Measurements from ENCODE around the gene WNT3. TPM values are rescaled to one million over a fixed set of nuclear protein-coding genes. Genes with fewer than 3 reads are reported as not detected.
"Not testable (repeated sequence)": the region's sequence is repeated elsewhere in the genome, so short reads cannot be mapped to it uniquely, and the experiment has no call there.

WNT3 gene
- total RNA-seq: under 1 TPM in 1 of 2 experiments, not detected in 1; 0.10 TPM

GRCh38 chr17:46818316-46818928 lies at the start of gene WNT3:
Gene WNT3 (minus strand): TSS chr17:46818692. CDS start chr17:46818597, 95 bp downstream.
- POLR2A ChIA-PET: no interaction called here

GRCh38 chr17:46866747-46867146 lies 48.3 kb upstream of the WNT3 start:
- ChIA-PET POLR2A (no interaction called here), CTCF (interaction anchor here (1.2 kb wide), 1 partner anchor 31 kb away, joined by 3 read pairs; no protein-coding TSS in a partner anchor)

More at GRCh38 chr17:46818316-46818928, at the start of gene WNT3:
- CTCF ChIA-PET: no interaction called here

- POLR2A ChIA-PET: no interaction called here
Observed at GRCh38 chr17:46866325-46866724, 47.8 kb upstream of the WNT3 start.

GRCh38 chr17:46865100-46865499 lies 46.6 kb upstream of the WNT3 start:
- CTCF ChIA-PET: interaction anchor here (0.6 kb wide), 1 partner anchor 120 kb away, joined by 3 read pairs; no protein-coding TSS in a partner anchor

More at GRCh38 chr17:46866325-46866724, 47.8 kb upstream of the WNT3 start:
- CTCF ChIA-PET: interaction anchor here (1.2 kb wide), 1 partner anchor 31 kb away, joined by 3 read pairs; no protein-coding TSS in a partner anchor

GRCh38 chr17:46863383-46864121 lies 45.1 kb upstream of the WNT3 start:
- CTCF ChIA-PET: no interaction called here
- POLR2A ChIA-PET: no interaction called here

More at GRCh38 chr17:46865100-46865499, 46.6 kb upstream of the WNT3 start:
- POLR2A ChIA-PET: no interaction called here

GRCh38 chr17:46862949-46863348 lies 44.5 kb upstream of the WNT3 start:
- ChIA-PET POLR2A (no interaction called here), CTCF (no interaction called here)

GRCh38 chr17:46859996-46860395 lies 41.5 kb upstream of the WNT3 start:
- ChIA-PET CTCF (interaction anchor here (1.3 kb wide), 1 partner anchor 25 kb away, joined by 3 read pairs; no protein-coding TSS in a partner anchor), POLR2A (no interaction called here)

- ChIA-PET CTCF (no interaction called here), POLR2A (no interaction called here)
Observed at GRCh38 chr17:46857600-46857999, 39.1 kb upstream of the WNT3 start.

- CTCF ChIA-PET: no interaction called here
- POLR2A ChIA-PET: no interaction called here
Observed at GRCh38 chr17:46854948-46855347, 36.5 kb upstream of the WNT3 start.

- ChIA-PET POLR2A (no interaction called here), CTCF (no interaction called here)
Observed at GRCh38 chr17:46854515-46854914, 36.0 kb upstream of the WNT3 start.

- CTCF ChIA-PET: interaction anchor here (0.9 kb wide), 1 partner anchor 11 kb away, joined by 3 read pairs; no protein-coding TSS in a partner anchor
- POLR2A ChIA-PET: no interaction called here
Observed at GRCh38 chr17:46853896-46854444, 35.5 kb upstream of the WNT3 start.

- ChIA-PET CTCF (no interaction called here), POLR2A (no interaction called here)
Observed at GRCh38 chr17:46851029-46851741, 32.7 kb upstream of the WNT3 start, which contains the start of gene WNT9B. Gene WNT9B (plus strand): TSS chr17:46851583. CDS start chr17:46851639, 56 bp downstream.

- ChIA-PET POLR2A (no interaction called here), CTCF (no interaction called here)
Observed at GRCh38 chr17:46850688-46851028, 32.2 kb upstream of the WNT3 start.

- POLR2A ChIA-PET: no interaction called here
- CTCF ChIA-PET: no interaction called here
Observed at GRCh38 chr17:46848534-46848933, 30.0 kb upstream of the WNT3 start.

GRCh38 chr17:46847204-46848191 lies 29.0 kb upstream of the WNT3 start:
- CTCF ChIA-PET: interaction anchor here (1.0 kb wide), 1 partner anchor 13 kb away, joined by 3 read pairs; no protein-coding TSS in a partner anchor
- POLR2A ChIA-PET: no interaction called here

- CTCF ChIA-PET: interaction anchor here (0.7 to 1.0 kb wide), 3 partner anchors 11 to 103 kb away, joined by 3 to 4 read pairs (median 4); no protein-coding TSS in a partner anchor
- POLR2A ChIA-PET: no interaction called here
Observed at GRCh38 chr17:46842835-46843234, 24.3 kb upstream of the WNT3 start.

- ChIA-PET CTCF (interaction anchor here (0.7 to 1.0 kb wide), 5 partner anchors 12 to 104 kb away, joined by 3 to 4 read pairs (median 3); no protein-coding TSS in a partner anchor), POLR2A (no interaction called here)
Observed at GRCh38 chr17:46841561-46842379, 23.3 kb upstream of the WNT3 start.

GRCh38 chr17:46840596-46840995 lies 22.1 kb upstream of the WNT3 start:
- POLR2A ChIA-PET, CTCF ChIA-PET: not testable (repeated sequence)

Data from activated CD8-positive, alpha-beta memory T cell treated with anti-CD3 and anti-CD28 coated beads for 36 hours (primary cell).